Prostate gland (tissue), 2 donors: ENCODE measurements around the gene TRPM3.

Source experiments
- POLR2A ChIP-seq: fragments of 450-650 bp; IDR thresholded peaks from one replicate; pipeline ENCODE4 v1.6.1; 2016; ENCODE audit warnings: antibody characterized with exemption, mild to moderate bottlenecking
- POLR2AphosphoS5 ChIP-seq: sonication (generic); formaldehyde crosslinking; IDR thresholded peaks from one replicate; pipeline ENCODE4 v1.6.1; 2017; ENCODE audit warnings: antibody characterized with exemption
- TF ChIP-seq, protein P1 (sequence below), 4 experiments: fragments of 200-600 bp in 2 of 4; fragments of 450-650 bp in 2 of 4; sonication (generic) in 2 of 4; IDR thresholded peaks; 1 replicate in 3 of 4; 2 replicates in 1 of 4; pipeline ENCODE4 v1.5.1; 2016 to 2019; ENCODE audit warnings: antibody characterized with exemption in 4 of 4, mild to moderate bottlenecking in 2 of 4, moderate library complexity in 2 of 4

DNA sequence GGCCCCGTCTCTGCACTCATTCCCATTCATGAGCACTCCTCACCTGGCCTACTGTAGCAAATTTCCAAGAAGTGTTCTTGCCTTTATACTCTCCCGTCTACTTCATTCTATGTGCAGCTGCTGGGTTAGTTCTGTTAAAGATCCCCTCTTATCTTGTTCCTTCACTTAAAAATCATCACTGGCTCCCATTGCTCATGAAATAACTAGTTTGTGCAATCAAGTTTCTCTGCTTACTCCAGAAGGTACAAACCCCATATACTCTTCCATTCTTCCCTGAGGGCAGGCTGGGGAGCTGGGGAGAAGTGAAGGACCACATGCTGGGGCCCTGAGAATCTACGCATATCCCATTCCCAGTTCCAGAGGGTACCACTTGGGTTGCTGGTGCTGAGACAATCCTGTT is 622.6 kb downstream of the TRPM3 start:
- no peak for TF ChIP-seq POLR2AphosphoS5
- TF ChIP-seq, protein P1, sequence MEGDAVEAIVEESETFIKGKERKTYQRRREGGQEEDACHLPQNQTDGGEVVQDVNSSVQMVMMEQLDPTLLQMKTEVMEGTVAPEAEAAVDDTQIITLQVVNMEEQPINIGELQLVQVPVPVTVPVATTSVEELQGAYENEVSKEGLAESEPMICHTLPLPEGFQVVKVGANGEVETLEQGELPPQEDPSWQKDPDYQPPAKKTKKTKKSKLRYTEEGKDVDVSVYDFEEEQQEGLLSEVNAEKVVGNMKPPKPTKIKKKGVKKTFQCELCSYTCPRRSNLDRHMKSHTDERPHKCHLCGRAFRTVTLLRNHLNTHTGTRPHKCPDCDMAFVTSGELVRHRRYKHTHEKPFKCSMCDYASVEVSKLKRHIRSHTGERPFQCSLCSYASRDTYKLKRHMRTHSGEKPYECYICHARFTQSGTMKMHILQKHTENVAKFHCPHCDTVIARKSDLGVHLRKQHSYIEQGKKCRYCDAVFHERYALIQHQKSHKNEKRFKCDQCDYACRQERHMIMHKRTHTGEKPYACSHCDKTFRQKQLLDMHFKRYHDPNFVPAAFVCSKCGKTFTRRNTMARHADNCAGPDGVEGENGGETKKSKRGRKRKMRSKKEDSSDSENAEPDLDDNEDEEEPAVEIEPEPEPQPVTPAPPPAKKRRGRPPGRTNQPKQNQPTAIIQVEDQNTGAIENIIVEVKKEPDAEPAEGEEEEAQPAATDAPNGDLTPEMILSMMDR (IDR thresholded peaks at IDR 0.05) = no peak
- no peak for TF ChIP-seq POLR2A
